GM23248 (cell line): ENCODE data around the gene NACC2.

Source experiments
- EZH2 ChIP-seq: fragments of 200-600 bp; sonication (generic); IDR thresholded peaks from 2 replicates; pipeline ENCODE4 v1.6.1; 2018; ENCODE audit warnings: antibody characterized with exemption, mild to moderate bottlenecking; ENCODE audit not compliant: insufficient read depth, poor library complexity, severe bottlenecking
- EZH2phosphoT487 ChIP-seq: fragments of 200-600 bp; sonication (generic); IDR thresholded peaks from 2 replicates; pipeline ENCODE4 v1.6.1; 2018; ENCODE audit warnings: antibody characterized with exemption, moderate library complexity, mild to moderate bottlenecking, low read depth; ENCODE audit not compliant: insufficient read depth

DNA sequence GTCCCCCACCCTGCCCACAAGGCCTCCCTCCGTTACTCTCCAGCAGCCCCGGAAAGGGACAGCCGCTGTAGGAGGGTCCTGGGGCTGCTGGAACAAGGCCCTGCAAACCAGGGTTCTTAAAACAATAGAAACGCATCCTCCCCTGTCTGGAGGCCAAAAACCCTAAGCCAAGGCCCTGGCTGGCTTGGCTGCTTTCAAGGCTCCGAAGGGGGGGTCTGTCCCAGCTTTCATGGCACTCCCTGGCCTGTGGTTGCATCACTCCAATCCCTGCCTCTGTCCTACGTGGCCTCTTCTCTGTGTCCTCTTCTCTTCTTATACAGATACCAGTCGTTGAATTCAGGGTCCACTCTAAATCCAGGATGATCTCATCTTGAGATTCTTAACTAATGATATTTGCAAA is 126.5 kb downstream of the NACC2 start:
- TF ChIP-seq EZH2phosphoT487: no peak
- no peak for TF ChIP-seq EZH2
